ENCODE data around the gene STAT3. TPM values are rescaled to one million over a fixed set of nuclear protein-coding genes. Genes with fewer than 3 reads are reported as not detected.

The STAT3 gene
- polyA plus RNA-seq, 1 of the 3 experiments (the other 2 are of a cell fraction) = 35.7 TPM

- TF ChIP-seq ELF1 (IDR thresholded peaks at IDR 0.05) (no peak), TCF12 (IDR thresholded peaks at IDR 0.05) (no peak), TEAD4 (IDR thresholded peaks at IDR 0.05; ENCODE audit: borderline replicate concordance, insufficient read depth) (no peak), POLR2AphosphoS5 (IDR thresholded peaks at IDR 0.05; ENCODE audit: low read depth, low read length) (no peak), RXRA (IDR thresholded peaks at IDR 0.05; ENCODE audit: borderline replicate concordance, low read depth) (no peak), JUND (IDR thresholded peaks at IDR 0.05) (no peak), MAX (IDR thresholded peaks at IDR 0.05; ENCODE audit: low read depth) (peak; percentile 79; the same call in 1 of the 2 replicates), RFX5 (IDR thresholded peaks at IDR 0.05; ENCODE audit: low read length) (no peak), CTCF (IDR thresholded peaks at IDR 0.05) (peak; percentile 65), SIN3A (IDR thresholded peaks at IDR 0.05; ENCODE audit: borderline replicate concordance, low read depth, low read length) (no peak), RAD21 (IDR thresholded peaks at IDR 0.05; ENCODE audit: low read length) (peak; percentile 70), MXI1 (IDR thresholded peaks at IDR 0.05; ENCODE audit: low read depth, low read length) (peak; percentile 63; the same call in 1 of the 2 replicates)
These were observed 75.7 kb downstream of the STAT3 start (continued) for GRCh38 chr17:42312285-42313130.

GRCh38 chr17:42312035-42312284, 76.3 kb downstream of the STAT3 start:
- CTCF ChIA-PET = interaction anchor here (0.6 to 26.2 kb wide), 32 partner anchors 9 to 443 kb away, joined by 3 to 683 read pairs (median 5); partner anchors contain the start of genes CAVIN1, CNP, KCNH4 and STAT3
- no peaks in the 10 kb centered on the region for H4K20me1 ChIP-seq (ENCODE audit: insufficient read depth)
- peaks cover 0 to 15% of the 10 kb centered on the region in 2 experiments; a peak in 2 of 4 replicates for H3K4me1 ChIP-seq (ENCODE audit: control insufficient read depth in 1 of 2, insufficient read depth in 2 of 2, low read depth in 1 of 2, low read length in 1 of 2)
- no peaks in the 10 kb centered on the region for H3K27me3 ChIP-seq (ENCODE audit: insufficient read depth)
- DNase-seq = no peak
- POLR2A ChIA-PET = interaction anchor here (1.0 to 1.3 kb wide), 3 partner anchors 35 to 118 kb away, joined by 3 to 4 read pairs (median 4); partner anchors contain the start of gene STAT3
- H3K27ac ChIP-seq (ENCODE audit: low read depth in 2 of 2, low read length in 1 of 2) = peak overlapping the region in 1 of 2 experiments; percentile 51; a peak in 2 of 4 replicates
- peaks cover 14% of the 10 kb centered on the region for H3F3A ChIP-seq (replicated peaks; ENCODE audit: insufficient read depth)
- 52% methylated on average over 5 of the region's 5 CpGs for WGBS (ENCODE audit: low lambda C conversion rate)
- peak overlapping the region; percentile 26; the same call in 1 of the 2 replicates for H3K4me2 ChIP-seq
- no peak overlapping the region for H3K9ac ChIP-seq
- no peaks in the 10 kb centered on the region for H3K9me3 ChIP-seq
- H3K9me2 ChIP-seq = no peaks in the 10 kb centered on the region
- H2AFZ ChIP-seq (ENCODE audit: low read depth) = no peak overlapping the region
- TF ChIP-seq ZBTB33 (IDR thresholded peaks at IDR 0.05; ENCODE audit: borderline replicate concordance, low read depth) (no peak), EP300 (IDR thresholded peaks at IDR 0.05; ENCODE audit: borderline replicate concordance in 1 of 2, low read depth in 1 of 2, low read length in 1 of 2) (0 out of 4 replicates have a peak, but pooled peaks of 1 of the 2 experiments have one; percentile 26)
- H3K36me3 ChIP-seq (replicated peaks in 1 of 2; ENCODE audit: control insufficient read depth in 1 of 2, insufficient read depth in 2 of 2, low read length in 1 of 2) = peaks cover 16 to 33% of the 10 kb centered on the region in 2 experiments
- no peak overlapping the region for H3K4me3 ChIP-seq (ENCODE audit: low read depth in 2 of 2, low read length in 1 of 2)
- no peaks in the 10 kb centered on the region for H3K79me2 ChIP-seq (ENCODE audit: insufficient read depth)
